SH-SY5Y (cell line): Measurements from ENCODE around the gene RASSF1.

Experiments used
- GATA2 ChIP-seq: IDR thresholded peaks from 2 replicates; pipeline ENCODE4 v1.6.1; 2011; ENCODE audit warnings: mild to moderate bottlenecking, low read depth, low read length
- GATA3 ChIP-seq: IDR thresholded peaks from 2 replicates; pipeline ENCODE4 v1.6.1; 2011; ENCODE audit warnings: low read depth, mild to moderate bottlenecking, low read length, moderate library complexity

DNA sequence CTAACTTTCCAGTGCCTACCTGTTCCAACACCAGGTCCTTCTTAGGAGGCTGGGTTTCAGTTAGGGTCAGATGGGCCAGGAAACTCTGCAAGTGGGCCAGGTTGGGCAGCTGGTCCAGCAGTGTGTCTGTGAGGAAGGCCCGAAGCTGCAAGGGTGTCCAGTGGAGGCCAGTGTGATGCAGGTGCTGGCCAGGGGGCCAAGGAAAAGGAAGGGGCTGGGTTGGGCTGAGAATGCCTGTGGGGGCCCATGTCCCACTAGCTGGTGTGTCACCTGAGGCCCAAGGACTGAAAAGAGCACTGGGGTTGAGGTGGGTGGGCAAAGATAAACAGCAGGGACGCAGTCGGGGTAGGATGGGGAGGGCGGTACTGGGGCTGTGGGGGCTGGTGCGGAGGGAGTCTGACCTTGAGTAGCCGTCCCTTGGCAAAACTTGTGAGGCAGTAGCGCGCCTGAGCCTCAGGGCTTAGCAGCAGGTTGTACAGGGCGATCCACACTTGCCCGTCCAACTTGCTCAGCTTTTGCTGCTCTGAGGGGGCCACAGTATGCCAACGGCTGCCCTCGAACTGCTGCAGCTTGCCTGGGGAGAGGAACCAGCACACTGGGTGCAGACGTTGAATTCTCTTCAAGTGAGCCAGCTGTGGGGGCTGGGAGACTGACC lies 1.5 kb upstream of the RASSF1 start:
- TF ChIP-seq GATA2 (no peak), GATA3 (no peak)
